IPS-NIHi7 (cell line): Measurements from ENCODE around the gene SAMD4A.

Source experiments
- DNase-seq: peaks from one replicate; pipeline ENCODE4 v3.0.0; 2012; ENCODE audit warnings: mixed read lengths; ENCODE audit errors: extremely low spot score

SAMD4A gene

GRCh38 chr14:54818201-54819133, 251.5 kb downstream of the SAMD4A start:
- DNase-seq = no peak

- no peak for DNase-seq
These were observed 255.8 kb downstream of the SAMD4A start for GRCh38 chr14:54822685-54823084.

- DNase-seq = no peak
These were observed 257.0 kb downstream of the SAMD4A start for GRCh38 chr14:54823757-54824549.

GRCh38 chr14:54828037-54828436, 261.1 kb downstream of the SAMD4A start:
- no peak for DNase-seq

GRCh38 chr14:54829486-54830224, 262.7 kb downstream of the SAMD4A start:
- DNase-seq = no peak

GRCh38 chr14:54830650-54831049, 263.7 kb downstream of the SAMD4A start:
- DNase-seq = no peak

GRCh38 chr14:54834081-54834480, 267.2 kb downstream of the SAMD4A start:
- no peak for DNase-seq

- DNase-seq = no peak
These were observed 267.8 kb downstream of the SAMD4A start for GRCh38 chr14:54834727-54835126.

GRCh38 chr14:54836231-54836630, 269.3 kb downstream of the SAMD4A start:
- DNase-seq = no peak

GRCh38 chr14:54837508-54838149, 270.7 kb downstream of the SAMD4A start:
- no peak for DNase-seq

- no peak for DNase-seq
These were observed 272.1 kb downstream of the SAMD4A start for GRCh38 chr14:54838931-54839512.

- DNase-seq = no peak
These were observed 272.8 kb downstream of the SAMD4A start for GRCh38 chr14:54839701-54840119.

GRCh38 chr14:54840336-54840735, 273.4 kb downstream of the SAMD4A start:
- DNase-seq = no peak

- DNase-seq = no peak
These were observed 273.9 kb downstream of the SAMD4A start for GRCh38 chr14:54840798-54841197.
